GM12864 (cell line): Measurements from ENCODE around the gene SPTBN2.

Experiments
- DNase-seq: peaks from one replicate; pipeline ENCODE4 v3.0.0-alpha.2; 2011; ENCODE audit warnings: low read depth
- H3K4me3 ChIP-seq: 2 replicates; pipeline ENCODE4 v1.5.1; 2011; ENCODE audit warnings: mild to moderate bottlenecking, low read depth, low read length, control low read depth
- TF ChIP-seq, protein P1 (sequence below): IDR thresholded peaks from 2 replicates; pipeline ENCODE4 v1.5.1; 2011; ENCODE audit warnings: low read depth, mild to moderate bottlenecking, moderate library complexity, low read length, control low read depth, inconsistent platforms; ENCODE audit errors: missing control alignments

The SPTBN2 gene

DNA sequence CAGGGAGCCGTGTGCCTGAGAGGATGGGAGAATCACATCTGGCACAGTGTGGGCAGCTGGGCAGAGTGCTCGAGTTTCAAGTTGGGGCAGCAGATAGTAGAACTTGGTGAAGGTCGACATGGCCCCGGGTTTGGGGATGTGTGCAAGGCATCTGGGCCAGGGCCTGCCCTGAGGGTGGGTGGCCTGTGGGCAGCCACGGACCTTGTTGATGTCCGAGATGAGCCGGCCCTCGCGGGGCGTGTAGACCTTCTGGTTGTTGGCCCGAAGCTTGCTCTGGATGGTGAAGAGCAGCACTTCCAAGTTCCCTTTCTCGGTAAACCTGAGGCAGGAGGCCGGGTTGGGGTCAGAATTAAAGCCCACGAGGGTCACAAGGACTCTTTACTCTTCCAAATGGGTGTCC lies 20.3 kb downstream of the SPTBN2 start:
- H3K4me3 ChIP-seq = no peak overlapping the region
- no peak for DNase-seq
- TF ChIP-seq, protein P1, sequence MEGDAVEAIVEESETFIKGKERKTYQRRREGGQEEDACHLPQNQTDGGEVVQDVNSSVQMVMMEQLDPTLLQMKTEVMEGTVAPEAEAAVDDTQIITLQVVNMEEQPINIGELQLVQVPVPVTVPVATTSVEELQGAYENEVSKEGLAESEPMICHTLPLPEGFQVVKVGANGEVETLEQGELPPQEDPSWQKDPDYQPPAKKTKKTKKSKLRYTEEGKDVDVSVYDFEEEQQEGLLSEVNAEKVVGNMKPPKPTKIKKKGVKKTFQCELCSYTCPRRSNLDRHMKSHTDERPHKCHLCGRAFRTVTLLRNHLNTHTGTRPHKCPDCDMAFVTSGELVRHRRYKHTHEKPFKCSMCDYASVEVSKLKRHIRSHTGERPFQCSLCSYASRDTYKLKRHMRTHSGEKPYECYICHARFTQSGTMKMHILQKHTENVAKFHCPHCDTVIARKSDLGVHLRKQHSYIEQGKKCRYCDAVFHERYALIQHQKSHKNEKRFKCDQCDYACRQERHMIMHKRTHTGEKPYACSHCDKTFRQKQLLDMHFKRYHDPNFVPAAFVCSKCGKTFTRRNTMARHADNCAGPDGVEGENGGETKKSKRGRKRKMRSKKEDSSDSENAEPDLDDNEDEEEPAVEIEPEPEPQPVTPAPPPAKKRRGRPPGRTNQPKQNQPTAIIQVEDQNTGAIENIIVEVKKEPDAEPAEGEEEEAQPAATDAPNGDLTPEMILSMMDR = no peak

DNA sequence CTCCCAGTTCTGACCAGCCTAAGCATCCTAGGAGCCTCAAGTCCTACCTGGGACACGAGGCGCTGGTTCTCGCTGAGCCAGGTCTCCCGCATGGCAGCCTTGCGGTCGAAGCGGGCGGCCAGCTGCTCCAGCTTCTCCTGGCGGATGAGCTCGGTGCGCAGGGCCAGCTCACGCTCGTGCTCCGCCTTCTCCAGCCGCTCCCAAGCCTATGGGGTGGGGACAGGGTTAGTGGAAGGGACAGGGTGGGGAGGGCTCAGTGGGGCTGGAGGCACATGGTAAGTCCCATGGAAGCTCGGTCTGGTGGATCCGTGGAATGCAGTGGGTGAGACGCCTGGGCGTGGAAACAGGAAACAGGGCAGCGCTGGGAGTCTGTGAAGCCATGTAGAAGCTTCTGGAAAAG lies 20.9 kb downstream of the SPTBN2 start:
- no peak overlapping the region for H3K4me3 ChIP-seq
- no peak for DNase-seq

DNA sequence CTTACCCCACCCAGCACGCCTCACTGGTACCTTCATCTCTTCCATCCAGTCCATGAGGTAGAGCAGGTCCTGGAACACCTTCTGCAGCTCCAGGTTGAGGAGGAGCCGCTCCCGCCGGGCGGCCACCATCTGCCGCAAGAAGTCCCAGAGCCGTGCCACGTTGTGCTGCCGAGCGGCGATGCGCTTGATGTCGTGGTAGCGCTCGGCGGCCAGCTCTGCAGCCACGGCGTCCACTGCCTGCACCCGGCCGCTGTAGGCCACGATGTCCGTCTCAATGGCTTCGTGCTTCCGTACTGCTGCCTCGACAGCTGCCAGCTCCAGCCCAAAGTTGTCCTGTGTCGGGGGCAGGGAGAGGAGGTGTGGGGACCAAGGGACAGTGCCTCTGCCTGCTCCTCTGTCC lies 21.5 kb downstream of the SPTBN2 start:
- no peak overlapping the region for H3K4me3 ChIP-seq
- no peak for DNase-seq
- TF ChIP-seq, protein P1 = no peak

More for the DNA sequence above, 20.9 kb downstream of the SPTBN2 start:
- TF ChIP-seq, protein P1 = no peak

DNA sequence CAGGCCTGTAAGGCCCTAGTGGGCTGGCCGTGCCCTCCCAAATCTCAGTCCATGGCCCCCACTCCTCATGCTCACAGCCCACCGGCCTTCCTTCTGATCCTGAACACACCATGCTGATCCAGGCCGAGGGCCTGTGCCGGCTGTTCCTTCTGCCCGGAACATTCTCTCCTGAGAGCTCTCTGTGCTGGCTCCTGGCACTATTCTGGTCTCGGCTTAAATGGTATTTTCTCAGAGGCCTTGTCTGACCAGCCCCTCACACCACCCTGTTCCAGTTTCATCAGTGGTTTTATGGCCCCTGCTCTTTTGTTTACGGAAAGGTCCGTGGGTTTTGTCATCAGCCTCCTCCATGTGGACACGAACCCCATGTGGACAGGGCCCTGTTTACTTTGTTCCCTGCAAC lies 22.0 kb downstream of the SPTBN2 start:
- no peak for DNase-seq
- TF ChIP-seq, protein P1 = no peak
- H3K4me3 ChIP-seq = no peak overlapping the region

DNA sequence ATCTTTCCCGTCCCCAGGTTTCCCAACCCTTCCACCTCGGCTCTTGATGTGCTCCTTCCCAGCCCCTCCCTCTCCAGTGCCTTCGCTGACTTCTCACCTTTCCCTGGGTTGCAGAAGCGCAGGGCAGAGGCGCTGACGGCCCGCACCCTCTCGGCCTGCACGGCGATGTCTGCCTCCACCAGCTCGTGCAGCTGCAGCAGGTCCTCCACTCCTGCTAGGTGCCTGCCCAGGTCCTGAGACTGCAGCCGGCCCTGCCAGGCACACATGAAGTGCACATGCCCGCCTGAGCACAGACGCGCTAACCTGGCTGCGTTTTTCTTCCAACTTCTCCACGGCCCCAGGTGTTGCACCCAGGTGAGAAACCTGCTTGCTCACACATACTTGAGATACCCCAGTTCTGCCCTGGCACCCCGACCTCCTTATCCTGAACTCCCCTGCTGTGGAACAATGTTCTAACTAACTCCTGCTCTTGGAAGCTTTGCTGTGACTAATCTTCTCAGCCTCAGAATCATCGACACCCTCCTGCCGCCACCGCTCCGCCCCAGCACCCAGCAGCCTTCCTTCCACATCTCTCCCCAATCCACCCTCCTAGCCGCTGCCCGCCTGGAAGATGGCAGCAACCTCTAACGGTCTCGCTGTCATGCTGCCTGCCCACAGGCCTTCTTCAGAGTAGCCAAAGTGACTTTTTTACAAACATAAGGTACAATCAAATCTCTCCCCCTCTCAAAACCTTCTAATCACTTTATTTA lies 23.3 kb downstream of the SPTBN2 start:
- TF ChIP-seq, protein P1 = no peak
- no peak overlapping the region for H3K4me3 ChIP-seq
- DNase-seq = no peak

DNA sequence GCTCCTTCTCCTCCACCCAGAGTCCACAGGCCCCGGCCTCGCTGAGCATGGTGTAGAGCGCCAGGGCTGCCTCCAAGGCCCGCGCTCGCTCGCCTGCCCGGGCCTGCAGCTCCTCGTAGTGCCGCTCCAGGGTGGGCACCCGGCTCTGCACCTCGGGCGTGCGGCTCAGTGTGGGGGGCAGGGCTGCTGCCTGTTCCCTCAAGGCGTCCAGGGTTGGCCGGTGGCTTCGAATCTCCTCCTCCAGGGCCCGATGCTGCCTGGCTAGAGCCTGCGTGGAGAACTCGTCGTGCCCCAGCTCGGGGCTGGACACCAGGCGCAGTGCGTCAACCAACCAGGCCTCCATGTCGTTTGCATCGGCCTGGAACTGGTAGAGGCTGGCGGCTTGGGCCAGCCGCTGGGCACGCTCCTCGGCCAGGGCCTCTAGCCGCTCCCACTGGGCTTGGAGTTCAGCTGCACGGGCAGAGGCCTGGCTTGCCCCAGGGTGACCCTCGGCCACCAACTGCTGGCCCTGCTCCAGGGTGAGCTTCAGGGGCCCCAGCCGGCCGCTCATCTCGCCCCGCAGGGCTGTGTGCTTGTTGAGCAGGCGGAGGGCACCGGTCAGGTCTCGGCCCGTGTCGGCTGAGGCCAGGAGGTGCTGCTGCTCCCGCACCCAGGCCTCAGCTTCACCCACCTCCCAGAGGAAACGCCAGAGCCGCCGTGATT lies 24.2 kb downstream of the SPTBN2 start:
- H3K4me3 ChIP-seq = no peak overlapping the region
- no peak for DNase-seq
- TF ChIP-seq, protein P1 = no peak
